HCT116 (cell line): ENCODE measurements around the gene PATL2. TPM values are rescaled to one million over a fixed set of nuclear protein-coding genes. Genes with fewer than 3 reads are reported as not detected.

Experiments used
- ATAC-seq: fragments of 200-7000 bp; cut with Tn5 transposase; 2 replicates; pipeline ENCODE4 v1.9.1; 2020; ENCODE audit warnings: mild to moderate bottlenecking, moderate library complexity
- BruUV-seq: library from RNA; stranded (reverse); fragments of 400-500 nt; replicated peaks from 2 replicates; lab custom pipeline; 2021; lab: Mats Ljungman, UMichigan
- CTCF ChIA-PET: fragments of 300-600 bp; sonication (Branson Sonifier 250); formaldehyde crosslinking; loops from one replicate; lab custom pipeline; 2021; ENCODE audit warnings: antibody characterized with exemption; lab: Charles Lee
- POLR2A ChIA-PET: fragments of 300-600, 350-600 bp; sonication (Branson Sonifier 250); formaldehyde crosslinking; loops from one replicate; lab custom pipeline; 2021; ENCODE audit warnings: antibody characterized with exemption; lab: Charles Lee
- RAD21 ChIA-PET, 2 experiments: fragments of 300-600 bp; sonication (Branson Sonifier 250); formaldehyde crosslinking; loops; one replicate each; lab custom pipeline; 2023; ENCODE audit warnings: low total read pairs in 2 of 2; ENCODE audit not compliant: uncharacterized antibody in 2 of 2, unreplicated experiment in 2 of 2, low non-redundant PET in 1 of 2; lab: Charles Lee
- DNase-seq: peaks from one replicate; pipeline ENCODE4 v3.0.0-alpha.2; 2010; ENCODE audit warnings: low read depth, low spot score
- H2AFZ ChIP-seq: fragments of 200-600 bp; shearing (Covaris generic), sonication (generic); 2 replicates; pipeline ENCODE4 v1.6.1; 2017; ENCODE audit warnings: low read depth, mixed run types, mixed read lengths, antibody characterized with exemption, low read length; ENCODE audit not compliant: poor library complexity, severe bottlenecking
- H3K27ac ChIP-seq: 2 replicates; pipeline ENCODE4 v1.5.1; 2012; ENCODE audit warnings: low read depth, low read length
- H3K27me3 ChIP-seq: fragments of 200-600 bp; sonication (generic); 2 replicates; pipeline ENCODE4 v1.6.1; 2016; ENCODE audit warnings: mixed run types, low read length, mixed read lengths; ENCODE audit not compliant: insufficient read depth
- H3K36me3 ChIP-seq, 2 experiments: fragments of 200-500 bp in 1 of 2; fragments of 200-600 bp in 1 of 2; sonication (Bioruptor generic) in 1 of 2; sonication (generic) in 1 of 2; 2 replicates each; pipeline versions ENCODE4 v1.5.1 to v1.6.1; 2014 to 2016; ENCODE audit warnings: low read length in 2 of 2, inconsistent platforms in 1 of 2, mixed read lengths in 1 of 2, mixed run types in 1 of 2; ENCODE audit not compliant: insufficient read depth in 2 of 2, control insufficient read depth in 1 of 2
- H3K4me1 ChIP-seq, 2 experiments: fragments of 200-600 bp in 1 of 2; sonication (generic) in 1 of 2; 2 replicates each; pipeline versions ENCODE4 v1.5.1 to v1.6.1; 2012 to 2017; ENCODE audit warnings: low read length in 2 of 2, inconsistent platforms in 1 of 2, mild to moderate bottlenecking in 1 of 2, mixed read lengths in 1 of 2, mixed run types in 1 of 2, moderate library complexity in 1 of 2; ENCODE audit not compliant: insufficient read depth in 2 of 2, control insufficient read depth in 1 of 2
- H3K4me2 ChIP-seq: fragments of 200-600 bp; sonication (generic); 2 replicates; pipeline ENCODE4 v1.6.1; 2017; ENCODE audit warnings: mixed run types, low read length, mixed read lengths
- H3K4me3 ChIP-seq, 2 experiments: fragments of 200-600 bp in 1 of 2; sonication (generic) in 1 of 2; replicated peaks in 1 of 2; 2 replicates each; pipeline ENCODE4 v1.5.1; 2011 to 2016; ENCODE audit warnings: low read length in 2 of 2, control low read depth in 1 of 2, low read depth in 1 of 2, mild to moderate bottlenecking in 1 of 2, mixed read lengths in 1 of 2, mixed run types in 1 of 2
- H3K79me2 ChIP-seq: fragments of 200-600 bp; sonication (generic); 2 replicates; pipeline ENCODE4 v1.6.1; 2017; ENCODE audit warnings: mild to moderate bottlenecking, mixed run types, low read length, moderate library complexity, mixed read lengths; ENCODE audit not compliant: insufficient read depth
- H3K9ac ChIP-seq: fragments of 200-600 bp; sonication (generic); 2 replicates; pipeline ENCODE4 v1.6.1; 2016; ENCODE audit warnings: low read length, mixed read lengths
- H3K9me2 ChIP-seq: fragments of 200-600 bp; sonication (generic), shearing (Covaris generic); 2 replicates; pipeline ENCODE4 v1.6.1; 2017; ENCODE audit warnings: mixed run types, mild to moderate bottlenecking, moderate library complexity; ENCODE audit not compliant: insufficient read depth
- H3K9me3 ChIP-seq, 2 experiments: fragments of 200-500 bp in 1 of 2; fragments of 200-600 bp in 1 of 2; sonication (Bioruptor generic) in 1 of 2; sonication (generic) in 1 of 2; 2 replicates each; pipeline ENCODE4 v1.6.1; 2014 to 2017; ENCODE audit warnings: low read length in 2 of 2, mixed read lengths in 2 of 2, inconsistent platforms in 1 of 2, low read depth in 1 of 2, mild to moderate bottlenecking in 1 of 2, mixed run types in 1 of 2, moderate library complexity in 1 of 2; ENCODE audit not compliant: control insufficient read depth in 1 of 2, insufficient read depth in 1 of 2
- H4K20me1 ChIP-seq: fragments of 200-600 bp; sonication (generic), shearing (Covaris generic); 2 replicates; pipeline ENCODE4 v1.6.1; 2017; ENCODE audit warnings: mixed run types, mild to moderate bottlenecking, moderate library complexity; ENCODE audit not compliant: insufficient read depth
- ATF3 ChIP-seq: IDR thresholded peaks from 2 replicates; pipeline ENCODE4 v1.6.1; 2012
- CBX3 ChIP-seq: IDR thresholded peaks from 2 replicates; pipeline ENCODE4 v1.6.1; 2012; ENCODE audit warnings: low read depth
- CEBPB ChIP-seq: IDR thresholded peaks from 2 replicates; pipeline ENCODE4 v1.6.1; 2012; ENCODE audit warnings: low read depth
- CTCF ChIP-seq, 3 experiments: fragments of 200-600 bp in 1 of 3; sonication (generic) in 1 of 3; IDR thresholded peaks in 2 of 3; conservative IDR thresholded peaks in 1 of 3; 2 replicates each; pipeline ENCODE4 v1.5.1; 2012 to 2017; ENCODE audit warnings: low read depth in 2 of 3, low read length in 2 of 3, antibody characterized with exemption in 1 of 3, borderline replicate concordance in 1 of 3, control low read depth in 1 of 3, mild to moderate bottlenecking in 1 of 3, mixed read lengths in 1 of 3, mixed run types in 1 of 3, moderate library complexity in 1 of 3; ENCODE audit not compliant: insufficient read depth in 1 of 3
- EGR1 ChIP-seq: IDR thresholded peaks from 2 replicates; pipeline ENCODE4 v1.6.1; 2012; ENCODE audit warnings: low read depth
- EZH2 ChIP-seq: fragments of 200-600 bp; sonication (generic); IDR thresholded peaks from 2 replicates; pipeline ENCODE4 v1.6.1; 2017; ENCODE audit warnings: antibody characterized with exemption, mixed run types
- EZH2phosphoT487 ChIP-seq: fragments of 200-600 bp; IDR thresholded peaks from 2 replicates; pipeline ENCODE4 v1.6.1; 2018; ENCODE audit warnings: antibody characterized with exemption, borderline replicate concordance
- FOSL1 ChIP-seq: IDR thresholded peaks from 2 replicates; pipeline ENCODE4 v1.6.1; 2012; ENCODE audit warnings: low read depth
- POLR2A ChIP-seq: IDR thresholded peaks from 2 replicates; pipeline ENCODE4 v1.7.0; 2011; ENCODE audit warnings: borderline replicate concordance; ENCODE audit not compliant: insufficient read depth, insufficient read length; ENCODE audit errors: extremely low read depth
- REST ChIP-seq: IDR thresholded peaks from 2 replicates; pipeline ENCODE4 v1.6.1; 2012; ENCODE audit warnings: low read depth
- SIN3A ChIP-seq: IDR thresholded peaks from 2 replicates; pipeline ENCODE4 v1.6.1; 2012; ENCODE audit warnings: low read depth
- TCF7L2 ChIP-seq: IDR thresholded peaks from 2 replicates; pipeline ENCODE4 v1.7.0; 2011; ENCODE audit warnings: borderline replicate concordance, inconsistent platforms; ENCODE audit not compliant: insufficient read depth, insufficient read length; ENCODE audit errors: extremely low read depth
- YY1 ChIP-seq: IDR thresholded peaks from 2 replicates; pipeline ENCODE4 v1.6.1; 2011; ENCODE audit warnings: low read length, low read depth, moderate library complexity, mild to moderate bottlenecking; ENCODE audit not compliant: insufficient replicate concordance; ENCODE audit errors: extremely low read depth
- ZFX ChIP-seq: fragments of 450-650 bp; IDR thresholded peaks from 2 replicates; pipeline ENCODE4 v1.6.1; 2017
- ZNF274 ChIP-seq: fragments of 200-500 bp; sonication (Bioruptor generic); IDR thresholded peaks from 2 replicates; pipeline ENCODE4 v1.6.1; 2014; ENCODE audit warnings: mild to moderate bottlenecking, low read depth, low read length, inconsistent platforms
- intact Hi-C: fragments of 100-400 bp; cut with micrococcal nuclease; formaldehyde crosslinking; loops from 2 replicates; pipeline ENCODE4 v1.10.0; 2022
- total RNA-seq: library from RNA; stranded (reverse); gene quantifications from one replicate; pipeline ENCODE4 v1.2.1, GENCODE V29; 2021; ENCODE audit not compliant: unreplicated experiment

The PATL2 gene
- total RNA-seq, 1 experiment from 2014 or later: 1.2 TPM

GRCh38 chr15:44654858-44655257 lies 56.3 kb downstream of the PATL2 start:
- H2AFZ ChIP-seq: no peak overlapping the region
- ATAC-seq: no peak
- H3K36me3 ChIP-seq: peaks cover 31 to 32% of the 10 kb centered on the region in 2 experiments
- intact Hi-C loops: loop anchor here (10.0 kb wide), 1 partner anchor 60 kb away; no protein-coding TSS in a partner anchor
- ChIA-PET POLR2A (interaction anchor here (1.0 kb wide), 1 partner anchor 27 kb away, joined by 3 read pairs; no protein-coding TSS in a partner anchor), RAD21 (no interaction called here), CTCF (no interaction called here)
- H3K4me1 ChIP-seq: no peaks in the 10 kb centered on the region
- H3K4me3 ChIP-seq: no peak overlapping the region
- no peak for DNase-seq
- no peaks in the 10 kb centered on the region for H4K20me1 ChIP-seq
- no peak overlapping the region for H3K4me2 ChIP-seq
- no peak for TF ChIP-seq CTCF (IDR thresholded peaks at IDR 0.05 in 2 of 3, conservative IDR thresholded peaks at IDR 0.05 in 1 of 3; ENCODE audit: borderline replicate concordance in 1 of 3, insufficient read depth in 1 of 3, low read depth in 2 of 3, low read length in 2 of 3)
- TF ChIP-seq TCF7L2: no peak
- TF ChIP-seq CEBPB: no peak
- no peak for TF ChIP-seq ZFX
- TF ChIP-seq YY1: no peak
- no peak for TF ChIP-seq EZH2phosphoT487
- no peak for TF ChIP-seq SIN3A
- TF ChIP-seq EZH2: no peak
- H3K9me3 ChIP-seq: no peaks in the 10 kb centered on the region
- H3K79me2 ChIP-seq: no peaks in the 10 kb centered on the region
- no peaks in the 10 kb centered on the region for H3K27me3 ChIP-seq
- H3K27ac ChIP-seq: no peak overlapping the region
- no TSS peak for BruUV-seq
- no peak overlapping the region for H3K9ac ChIP-seq
- H3K9me2 ChIP-seq: no peaks in the 10 kb centered on the region

- H3K79me2 ChIP-seq: peaks cover 26% of the 10 kb centered on the region
- H3K4me2 ChIP-seq: no peak overlapping the region
- no peaks in the 10 kb centered on the region; the same call in 1 of the 2 replicates for H4K20me1 ChIP-seq
- H3K9ac ChIP-seq: no peak overlapping the region
- ChIA-PET POLR2A (no interaction called here), RAD21 (no interaction called here), CTCF (interaction anchor here (0.5 to 1.2 kb wide), 2 partner anchors 16 to 98 kb away, joined by 3 read pairs; partner anchors contain the start of gene SPG11)
- DNase-seq (no peak), ATAC-seq (no peak)
- H2AFZ ChIP-seq: no peak overlapping the region
- peaks cover 20 to 36% of the 10 kb centered on the region in 2 experiments for H3K36me3 ChIP-seq
- H3K9me3 ChIP-seq: no peaks in the 10 kb centered on the region
- H3K27ac ChIP-seq: no peak overlapping the region
- BruUV-seq: no TSS peak
- no peaks in the 10 kb centered on the region for H3K27me3 ChIP-seq
- H3K4me3 ChIP-seq: no peak overlapping the region
- no peaks in the 10 kb centered on the region for H3K4me1 ChIP-seq
- intact Hi-C loops: no loop called here
- TF ChIP-seq REST (no peak), ZNF274 (no peak), FOSL1 (no peak), CBX3 (no peak), POLR2A (no peak), ATF3 (no peak), EGR1 (no peak)
- H3K9me2 ChIP-seq: no peaks in the 10 kb centered on the region
Observed at GRCh38 chr15:44647637-44648036, 63.5 kb downstream of the PATL2 start.
